Loucy (cell line): ENCODE measurements around the gene ANO1.

ENCODE experiments used
- EZH2phosphoT487 ChIP-seq: fragments of 200-600 bp; IDR thresholded peaks from 2 replicates; pipeline ENCODE4 v1.6.1; 2018; ENCODE audit warnings: antibody characterized with exemption, mild to moderate bottlenecking, moderate library complexity, borderline replicate concordance
- TF ChIP-seq, protein P1 (sequence below): fragments of 200-600 bp; sonication (generic); conservative IDR thresholded peaks from 2 replicates; pipeline ENCODE4 v1.5.1; 2014; ENCODE audit warnings: mild to moderate bottlenecking, antibody characterized with exemption, low read length

DNA sequence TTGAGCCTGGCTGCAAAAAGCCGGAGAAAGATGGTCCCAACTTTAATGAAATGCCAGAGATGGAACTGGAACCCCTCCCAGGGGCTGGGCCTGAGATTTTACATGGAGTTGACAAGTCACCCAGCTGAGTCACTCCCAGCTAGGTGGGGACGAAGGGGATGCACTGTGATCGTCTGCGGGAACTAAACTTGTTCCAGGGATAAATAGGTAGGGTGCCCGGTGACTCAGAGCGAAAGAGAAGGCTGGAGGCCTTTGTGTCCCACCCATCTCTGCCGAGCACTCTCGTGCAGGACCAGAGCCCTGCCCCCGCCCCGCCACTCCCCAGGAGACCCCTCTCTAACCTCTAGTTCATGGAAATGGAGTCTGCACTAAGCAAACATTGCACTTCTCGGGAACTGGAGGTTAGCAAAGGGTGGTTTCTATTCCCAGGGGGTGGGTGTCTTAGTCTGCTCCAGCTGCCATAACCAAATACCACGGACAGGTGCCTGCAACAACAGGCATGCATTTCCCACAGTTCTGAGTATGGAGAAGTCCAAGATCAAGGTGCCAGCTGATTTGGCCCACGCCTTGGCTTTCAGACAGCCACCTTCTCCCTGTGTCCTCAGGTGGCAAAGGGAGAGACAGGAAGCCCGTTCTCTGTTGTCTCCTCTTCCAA is 64.2 kb downstream of the ANO1 start:
- TF ChIP-seq, protein P1, sequence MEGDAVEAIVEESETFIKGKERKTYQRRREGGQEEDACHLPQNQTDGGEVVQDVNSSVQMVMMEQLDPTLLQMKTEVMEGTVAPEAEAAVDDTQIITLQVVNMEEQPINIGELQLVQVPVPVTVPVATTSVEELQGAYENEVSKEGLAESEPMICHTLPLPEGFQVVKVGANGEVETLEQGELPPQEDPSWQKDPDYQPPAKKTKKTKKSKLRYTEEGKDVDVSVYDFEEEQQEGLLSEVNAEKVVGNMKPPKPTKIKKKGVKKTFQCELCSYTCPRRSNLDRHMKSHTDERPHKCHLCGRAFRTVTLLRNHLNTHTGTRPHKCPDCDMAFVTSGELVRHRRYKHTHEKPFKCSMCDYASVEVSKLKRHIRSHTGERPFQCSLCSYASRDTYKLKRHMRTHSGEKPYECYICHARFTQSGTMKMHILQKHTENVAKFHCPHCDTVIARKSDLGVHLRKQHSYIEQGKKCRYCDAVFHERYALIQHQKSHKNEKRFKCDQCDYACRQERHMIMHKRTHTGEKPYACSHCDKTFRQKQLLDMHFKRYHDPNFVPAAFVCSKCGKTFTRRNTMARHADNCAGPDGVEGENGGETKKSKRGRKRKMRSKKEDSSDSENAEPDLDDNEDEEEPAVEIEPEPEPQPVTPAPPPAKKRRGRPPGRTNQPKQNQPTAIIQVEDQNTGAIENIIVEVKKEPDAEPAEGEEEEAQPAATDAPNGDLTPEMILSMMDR = no peak
- no peak for TF ChIP-seq EZH2phosphoT487
